ENCODE data around the gene RAB44. TPM values are rescaled to one million over a fixed set of nuclear protein-coding genes. Genes with fewer than 3 reads are reported as not detected.

Gene RAB44
- total RNA-seq, 1 donor from 2014 or later = 0.21 TPM

GRCh38 chr6:36766399-36766945 is 68.8 kb downstream of the RAB44 start:
- intact Hi-C loops (cut with DNase I) = loop anchor here (1.0 to 5.0 kb wide), 4 partner anchors 85 to 446 kb away; no protein-coding TSS in a partner anchor
- Histone ChIP-seq H3K36me3 (no peaks in the 10 kb centered on the region), H3K27ac (no peak overlapping the region), H3K9me3 (no peaks in the 10 kb centered on the region), H3K27me3 (no peaks in the 10 kb centered on the region), H3K4me1 (peaks cover 0 to 8% of the 10 kb centered on the region in 2 donors), H3K4me3 (no peak overlapping the region)
- DNase-seq (ENCODE audit: low spot score in 2 of 2) = no peak
- TF ChIP-seq CTCF (IDR thresholded peaks at IDR 0.05) = no peak

GRCh38 chr6:36769183-36769675 is 71.6 kb downstream of the RAB44 start:
- H3K4me1 ChIP-seq = peaks cover 0 to 8% of the 10 kb centered on the region in 2 donors
- no peak overlapping the region for H3K27ac ChIP-seq
- H3K9me3 ChIP-seq = no peaks in the 10 kb centered on the region
- intact Hi-C loops (cut with DNase I) = loop anchor here (5.0 kb wide), 2 partner anchors 208 to 443 kb away; no protein-coding TSS in a partner anchor
- TF ChIP-seq CTCF (IDR thresholded peaks at IDR 0.05) = no peak
- no peaks in the 10 kb centered on the region for H3K27me3 ChIP-seq
- no peaks in the 10 kb centered on the region for H3K36me3 ChIP-seq
- DNase-seq (ENCODE audit: low spot score in 2 of 2) = no peak
- no peak overlapping the region for H3K4me3 ChIP-seq

GRCh38 chr6:36769676-36770499 is 72.3 kb downstream of the RAB44 start:
- Histone ChIP-seq H3K36me3 (no peaks in the 10 kb centered on the region), H3K9me3 (no peaks in the 10 kb centered on the region), H3K27ac (no peak overlapping the region), H3K27me3 (no peaks in the 10 kb centered on the region), H3K4me3 (no peak overlapping the region), H3K4me1 (peaks cover 0 to 8% of the 10 kb centered on the region in 2 donors)
- TF ChIP-seq CTCF (IDR thresholded peaks at IDR 0.05) = no peak
- no peak for DNase-seq (ENCODE audit: low spot score in 2 of 2)
- intact Hi-C loops (cut with DNase I) = loop anchor here (5.0 kb wide), 2 partner anchors 207 to 442 kb away; no protein-coding TSS in a partner anchor

GRCh38 chr6:36771145-36771544 is 73.5 kb downstream of the RAB44 start:
- TF ChIP-seq CTCF (IDR thresholded peaks at IDR 0.05) = no peak
- Histone ChIP-seq H3K4me3 (no peak overlapping the region), H3K4me1 (no peaks in the 10 kb centered on the region), H3K36me3 (no peaks in the 10 kb centered on the region), H3K9me3 (no peaks in the 10 kb centered on the region), H3K27ac (no peak overlapping the region), H3K27me3 (no peaks in the 10 kb centered on the region)
- DNase-seq (ENCODE audit: low spot score in 2 of 2) = no peak
- intact Hi-C loops (cut with DNase I) = no loop called here

GRCh38 chr6:36772397-36772796 is 74.8 kb downstream of the RAB44 start:
- intact Hi-C loops (cut with DNase I) = no loop called here
- no peak for DNase-seq (ENCODE audit: low spot score in 2 of 2)
- Histone ChIP-seq H3K36me3 (no peaks in the 10 kb centered on the region), H3K9me3 (no peaks in the 10 kb centered on the region), H3K27ac (no peak overlapping the region), H3K4me1 (no peaks in the 10 kb centered on the region), H3K4me3 (no peak overlapping the region), H3K27me3 (no peaks in the 10 kb centered on the region)
- no peak for TF ChIP-seq CTCF (IDR thresholded peaks at IDR 0.05)
